T-helper 1 cell treated with Interleukin-12 subunit alpha and Interleukin-12 subunit beta and Interleukin-4 antibody, amounts not matched to agents 30 ng/mL and 1 ng/mL, for 36 hours (primary cell): ENCODE measurements around the gene ARHGAP22. TPM values are rescaled to one million over a fixed set of nuclear protein-coding genes. Genes with fewer than 3 reads are reported as not detected.

Experiments used
- intact Hi-C: fragments of 100-400 bp; cut with micrococcal nuclease; formaldehyde crosslinking; loops from one replicate; pipeline ENCODE4 v1.15.1; 2024
- total RNA-seq: library from RNA; stranded (reverse); gene quantifications from 2 replicates; pipeline ENCODE4 v1.2.3, GENCODE V29; 2022

Gene ARHGAP22
- total RNA-seq, 1 donor from 2014 or later: not detected

DNA sequence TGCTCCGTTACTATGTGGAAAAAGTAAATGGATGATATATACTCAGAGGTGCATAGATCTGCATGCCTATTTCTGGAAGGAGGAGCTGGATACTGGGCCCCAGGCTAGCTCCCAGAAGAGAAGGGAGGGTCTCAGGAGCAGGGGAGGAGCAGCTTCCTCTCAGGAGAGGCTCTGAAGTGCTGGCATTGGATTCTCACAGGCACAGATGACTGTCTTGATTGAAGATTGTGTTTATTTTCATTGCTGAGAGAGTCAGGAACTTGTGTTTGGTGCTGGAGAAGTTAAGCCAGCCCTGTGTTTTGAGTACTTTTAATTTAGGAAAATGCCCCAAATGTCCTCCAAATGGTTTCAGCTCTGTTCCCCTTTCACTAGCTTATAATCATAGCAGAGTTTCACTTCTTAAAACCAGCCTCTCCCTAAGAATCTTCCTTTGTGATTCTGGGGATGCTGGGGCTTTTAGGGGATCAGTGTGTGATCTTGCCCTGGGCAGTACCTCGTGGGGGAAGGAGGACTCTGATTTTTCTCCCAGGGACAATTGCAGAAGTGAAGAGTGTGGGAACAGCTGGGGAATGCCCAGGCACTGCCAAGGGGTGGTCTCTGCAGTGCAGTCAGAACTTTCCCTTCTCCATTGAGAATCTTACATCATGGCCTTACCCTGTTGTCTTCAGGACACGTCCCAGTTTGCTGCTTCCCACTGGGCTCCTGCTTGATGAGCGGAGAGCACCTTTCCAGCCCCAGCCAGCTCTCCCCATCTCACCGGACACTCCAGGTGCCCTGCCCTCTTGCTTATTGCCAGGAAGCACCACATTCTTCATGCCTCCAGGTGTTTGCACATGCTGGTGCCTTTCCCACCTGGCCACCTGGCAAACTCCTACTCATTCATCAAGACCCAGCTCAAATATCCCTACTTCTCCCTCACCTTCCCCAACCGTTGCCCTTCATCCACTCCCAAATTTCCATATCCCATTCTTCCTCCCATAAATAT, 102.8 kb downstream of the ARHGAP22 start:
- intact Hi-C loops: no loop called here

DNA sequence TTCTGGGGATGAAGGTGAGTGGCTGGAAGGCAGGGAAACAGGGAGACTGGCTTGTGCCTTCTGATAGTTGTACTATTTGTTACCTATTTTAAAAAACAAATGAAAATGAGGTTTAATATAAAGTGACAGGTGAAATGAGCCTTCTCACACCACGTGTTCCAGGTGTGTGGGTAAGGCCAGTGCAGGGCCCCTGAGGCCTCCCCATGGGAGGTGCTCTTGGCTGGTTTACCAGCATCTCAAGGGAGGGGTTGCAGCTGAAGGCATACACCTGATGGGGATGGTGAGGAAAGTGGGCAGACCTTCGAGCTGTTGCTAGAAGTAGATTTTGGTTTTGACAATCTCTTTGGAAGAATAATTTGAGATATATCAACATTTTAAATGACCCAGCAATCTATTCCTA, 103.6 kb downstream of the ARHGAP22 start:
- intact Hi-C loops: no loop called here

DNA sequence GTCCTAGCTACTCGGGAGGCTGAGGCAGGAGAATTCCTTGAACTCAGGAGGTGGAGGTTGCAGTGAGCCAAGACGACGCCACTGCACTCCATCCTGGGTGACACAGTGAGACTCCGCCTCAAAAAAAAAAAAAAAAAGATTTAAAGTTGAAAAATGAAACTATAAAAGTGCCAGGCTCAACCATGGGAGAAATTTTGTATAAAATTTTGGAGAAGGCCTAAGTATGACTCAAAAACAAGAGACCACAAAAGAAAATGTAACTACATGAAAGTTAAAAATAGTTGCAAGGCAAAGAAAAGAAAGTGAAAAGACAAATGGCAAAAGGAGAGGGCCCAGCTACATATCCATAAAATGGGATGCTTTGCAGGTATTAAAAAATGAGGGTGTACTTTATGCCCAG, 104.1 kb downstream of the ARHGAP22 start:
- intact Hi-C loops: no loop called here

DNA sequence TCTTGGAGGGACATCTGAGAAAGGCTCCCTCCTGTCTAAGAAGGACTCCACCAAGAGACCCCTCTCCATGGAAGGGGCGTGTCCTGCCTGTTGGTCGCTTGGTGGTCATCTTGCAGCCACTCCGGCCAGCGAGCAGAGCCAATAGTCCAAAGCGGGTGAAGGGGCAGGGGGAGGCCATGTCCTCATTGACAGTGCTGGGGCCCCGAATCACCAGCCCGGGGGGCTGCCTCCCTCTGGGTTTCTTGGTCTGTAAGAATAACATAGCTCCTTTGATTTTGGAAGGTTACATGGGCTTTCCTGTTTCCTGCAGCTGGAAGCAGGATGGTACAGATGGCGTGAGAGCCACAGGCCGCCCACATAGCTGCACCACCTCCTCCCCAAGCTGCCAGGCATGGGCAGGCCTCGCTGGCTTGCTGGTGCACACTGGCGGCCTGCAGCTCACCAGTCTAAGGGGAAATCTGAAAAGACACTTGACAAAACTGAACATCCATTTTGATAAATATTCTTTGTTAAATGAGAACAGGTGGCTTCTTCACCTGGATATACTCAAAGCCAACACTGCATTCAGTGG, 105.8 kb downstream of the ARHGAP22 start:
- intact Hi-C loops: no loop called here

DNA sequence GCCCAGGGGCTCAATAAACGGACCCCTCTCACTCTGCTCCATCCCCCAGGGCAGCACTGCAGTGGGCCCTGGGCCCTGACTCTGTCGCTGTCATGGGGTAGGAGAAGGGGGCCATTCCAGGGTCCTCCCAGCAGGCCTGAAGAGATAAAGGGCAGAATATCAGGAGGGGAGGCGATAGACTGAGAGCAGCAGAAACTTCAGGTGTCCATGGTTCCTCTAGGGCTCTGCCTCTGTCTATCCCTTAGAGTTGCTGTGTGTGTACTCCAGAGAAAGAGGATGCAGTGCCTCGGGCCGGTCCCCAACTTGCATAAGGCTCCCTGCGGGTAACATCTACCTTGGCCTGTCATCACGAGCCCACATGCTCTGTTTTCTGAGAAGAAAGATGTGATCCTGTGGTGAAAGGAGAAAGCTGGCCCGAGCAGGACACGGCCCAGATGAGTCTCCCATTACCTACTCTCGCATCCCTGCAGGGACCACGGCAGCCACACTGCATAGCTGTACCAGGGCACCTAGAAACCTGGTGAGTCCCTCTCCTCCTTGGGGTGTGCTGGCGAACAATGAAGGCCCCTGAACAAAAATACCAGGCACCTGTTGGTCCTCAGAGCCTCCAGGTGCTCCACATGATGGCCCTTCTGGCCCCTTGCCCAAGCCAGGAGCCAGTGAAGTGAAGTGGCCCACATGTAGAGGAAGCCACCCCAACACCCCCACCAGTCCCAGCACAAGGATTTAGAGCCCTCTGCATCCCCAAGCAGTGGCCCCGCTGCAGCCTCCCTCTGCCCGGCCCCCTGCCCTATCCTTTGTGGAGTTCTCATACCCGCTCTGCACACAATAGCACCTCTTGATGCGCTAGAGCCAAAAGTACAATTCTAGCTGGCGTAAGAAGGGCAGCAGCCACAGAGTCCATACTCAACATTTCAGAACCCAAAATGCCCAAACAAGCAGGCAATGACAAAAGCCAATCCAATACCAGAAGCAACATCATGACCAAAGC, 106.8 kb downstream of the ARHGAP22 start:
- intact Hi-C loops: no loop called here

DNA sequence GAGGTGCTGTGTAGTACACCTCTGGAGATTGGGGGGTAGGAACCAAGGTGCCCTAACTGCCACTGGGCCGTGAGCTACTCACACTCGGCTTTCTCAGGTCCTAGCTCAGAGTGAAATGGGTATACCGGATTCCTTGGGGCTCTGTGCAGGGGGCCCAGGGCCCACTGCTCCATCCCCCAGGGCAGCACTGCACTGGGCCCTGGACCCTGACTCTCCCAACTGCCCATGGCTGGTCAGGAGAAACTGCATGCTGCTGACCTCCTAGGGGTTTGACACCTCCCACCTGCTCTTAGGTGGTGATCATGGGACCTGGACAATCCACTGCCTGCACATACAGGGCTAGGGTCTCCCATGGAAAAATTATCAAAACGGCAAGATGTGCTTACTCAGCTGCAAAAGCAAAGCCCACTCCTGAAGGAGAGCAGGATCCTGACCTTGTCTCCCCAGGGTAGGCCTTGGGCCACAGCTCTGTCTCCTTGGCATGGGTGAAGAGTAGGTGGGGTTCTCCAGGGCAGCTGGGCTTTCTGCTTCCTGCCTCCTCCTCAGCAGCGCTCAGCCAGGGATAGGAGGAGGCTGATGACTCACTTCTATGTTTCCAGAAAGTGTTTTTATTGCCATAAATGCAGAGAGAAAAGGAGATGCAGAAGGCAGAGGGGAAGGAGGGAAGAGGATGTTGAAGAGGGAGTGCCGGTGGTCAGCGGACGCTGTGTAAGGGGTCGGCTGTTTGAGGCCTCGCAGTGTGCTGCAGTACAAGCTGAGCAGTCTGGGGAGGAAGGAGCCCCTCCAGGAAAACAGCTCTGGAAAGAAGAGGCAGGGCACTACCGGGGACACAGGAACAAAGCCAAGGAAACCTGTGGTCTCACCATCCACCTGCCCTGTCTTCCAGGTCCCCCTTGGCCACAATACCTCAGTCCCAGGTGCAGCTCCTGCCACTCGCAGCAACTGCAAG, 107.8 kb downstream of the ARHGAP22 start:
- intact Hi-C loops: no loop called here

DNA sequence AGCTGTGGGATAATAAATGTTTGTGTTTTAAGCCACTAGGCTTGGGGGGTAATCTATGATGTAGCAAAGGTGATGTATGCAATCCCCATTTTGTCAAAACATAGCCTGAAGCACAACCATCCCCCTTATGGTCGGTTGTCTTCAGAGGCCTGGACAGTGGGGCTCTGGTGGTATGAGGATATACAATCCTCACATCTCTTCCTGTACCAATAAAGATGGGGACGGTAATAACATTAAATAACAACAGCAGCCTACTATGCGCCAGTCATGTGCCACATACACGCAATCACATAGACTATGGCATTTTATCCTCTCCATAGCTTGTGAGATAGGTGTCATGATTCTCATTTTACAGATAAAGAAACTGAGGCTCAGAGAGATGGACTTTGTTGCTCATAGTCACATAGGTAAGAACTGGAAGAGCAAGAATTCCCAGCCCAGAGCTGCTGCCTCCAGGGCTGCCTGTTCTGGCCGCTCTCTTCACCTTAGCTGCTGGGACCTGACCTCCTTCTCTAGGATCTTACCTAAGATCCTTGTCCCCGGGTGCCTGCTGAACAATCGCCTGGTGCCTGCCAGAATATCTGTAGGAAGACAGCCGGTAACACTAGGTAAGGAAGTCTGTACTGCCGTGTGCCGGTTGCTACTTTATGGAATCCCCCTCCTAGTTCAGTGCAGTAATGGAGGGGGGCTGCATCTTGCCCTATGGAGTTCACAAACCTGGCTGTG, 108.6 kb downstream of the ARHGAP22 start:
- intact Hi-C loops: no loop called here

DNA sequence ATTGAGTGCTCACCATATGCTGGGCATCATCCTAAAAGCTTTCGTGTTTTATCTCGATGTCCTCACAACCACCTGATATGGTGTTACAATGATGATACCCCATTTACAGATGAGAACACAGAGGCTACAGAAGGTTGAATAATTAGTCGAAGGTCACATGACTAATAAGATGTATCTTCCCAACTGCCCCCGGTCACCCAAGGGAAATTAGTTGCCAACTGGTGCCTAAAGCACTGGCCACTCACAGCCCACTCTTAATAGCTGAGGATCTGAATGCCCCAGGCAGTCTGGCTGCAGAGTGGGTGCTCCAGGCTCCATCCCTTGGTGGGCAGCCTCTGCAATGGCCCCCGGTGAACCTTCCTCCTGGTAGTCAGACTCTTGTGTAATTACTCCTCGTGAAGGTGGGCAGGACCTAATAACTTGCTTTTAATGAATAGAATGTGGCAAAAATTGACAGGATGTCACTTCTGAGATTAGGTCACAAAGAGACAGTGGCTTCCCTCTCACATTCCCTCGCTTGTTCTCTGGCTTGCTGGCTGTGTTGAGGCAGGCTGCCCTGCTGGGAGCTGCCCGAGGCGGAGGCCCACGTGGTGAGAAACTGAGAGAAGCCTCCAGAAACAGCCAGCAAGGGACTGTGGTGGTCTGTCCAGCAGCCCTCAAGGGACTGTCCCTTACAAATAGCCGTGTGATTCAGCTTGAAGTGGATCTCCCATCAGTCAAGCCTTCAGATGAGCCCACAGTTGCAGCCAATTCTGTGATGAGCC, 109.4 kb downstream of the ARHGAP22 start:
- intact Hi-C loops: no loop called here

DNA sequence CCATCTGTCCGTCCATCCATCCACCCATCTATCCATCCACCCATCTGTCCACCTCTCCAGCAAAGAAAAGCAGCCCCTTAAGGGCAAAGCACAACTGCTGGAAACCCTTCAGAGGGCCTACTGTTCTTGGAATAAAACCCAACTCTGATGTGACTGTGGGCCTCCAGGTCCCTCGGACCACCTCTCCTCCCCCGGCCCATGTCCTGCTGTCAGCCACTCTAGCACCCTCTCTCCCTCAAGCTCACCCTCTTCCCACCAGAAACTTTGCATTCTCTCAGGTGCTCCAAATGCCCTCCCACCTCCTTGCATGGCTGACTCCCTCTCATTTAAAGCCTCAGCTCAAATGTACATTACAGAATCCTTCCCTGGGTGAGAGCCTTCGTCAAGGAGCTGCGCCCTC, 110.3 kb downstream of the ARHGAP22 start:
- intact Hi-C loops: no loop called here

DNA sequence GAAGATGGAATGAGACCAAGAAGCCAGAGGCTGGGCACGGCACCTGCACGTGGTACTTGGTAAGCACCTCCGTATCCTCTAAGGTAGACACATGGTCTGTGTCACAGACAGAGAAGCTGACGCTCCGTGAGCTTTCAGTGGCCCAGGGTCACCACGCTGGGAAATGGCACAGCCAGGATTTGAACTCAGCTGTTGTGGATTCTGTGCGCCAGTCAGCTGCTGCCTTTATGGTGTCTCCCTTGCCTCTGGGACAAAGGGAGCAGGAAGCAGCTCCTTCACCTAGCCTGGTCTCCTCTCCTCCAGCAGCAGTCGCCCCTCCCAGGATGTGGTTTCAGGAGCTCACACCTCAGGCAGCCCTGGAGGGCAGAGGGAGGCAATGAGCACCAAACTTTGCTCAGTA, 110.8 kb downstream of the ARHGAP22 start:
- intact Hi-C loops: no loop called here

DNA sequence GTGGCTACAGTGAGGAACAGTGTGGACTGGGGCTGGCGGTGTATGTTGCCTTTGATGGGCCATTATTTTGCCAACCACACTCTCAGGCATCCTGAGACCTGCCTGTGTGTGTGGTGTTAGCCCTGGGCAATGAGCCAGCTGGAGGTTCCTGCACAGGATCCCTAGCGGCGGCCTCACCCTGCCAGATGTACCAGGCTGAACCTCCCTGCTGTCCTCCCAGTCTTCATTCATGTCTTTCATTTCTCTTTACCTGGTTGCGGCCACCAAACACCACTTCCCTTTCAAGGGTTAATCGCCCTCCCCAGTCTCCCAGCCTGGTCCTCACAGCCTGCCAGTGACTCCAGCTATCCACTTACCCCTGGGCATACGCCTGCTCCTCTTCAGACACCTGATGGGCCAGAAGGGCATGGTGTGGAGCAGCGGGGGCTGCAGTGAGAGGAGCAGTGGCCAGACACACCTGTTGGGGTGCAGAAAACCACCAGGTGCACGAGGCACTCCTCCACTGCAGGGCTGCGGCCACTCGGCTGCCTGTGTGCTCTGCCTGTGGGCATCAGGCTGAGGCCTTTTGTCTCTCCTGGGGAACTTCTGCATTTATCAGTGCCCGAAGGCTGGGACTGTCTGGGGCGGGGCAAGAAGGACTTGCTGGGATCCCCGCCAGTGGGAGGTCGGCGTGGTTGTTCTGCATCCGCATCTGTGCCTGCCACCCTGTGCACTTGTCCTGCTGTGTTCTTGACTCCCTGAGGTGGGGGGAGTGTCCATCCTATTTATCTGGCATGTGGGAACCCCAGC, 111.6 kb downstream of the ARHGAP22 start:
- intact Hi-C loops: no loop called here

DNA sequence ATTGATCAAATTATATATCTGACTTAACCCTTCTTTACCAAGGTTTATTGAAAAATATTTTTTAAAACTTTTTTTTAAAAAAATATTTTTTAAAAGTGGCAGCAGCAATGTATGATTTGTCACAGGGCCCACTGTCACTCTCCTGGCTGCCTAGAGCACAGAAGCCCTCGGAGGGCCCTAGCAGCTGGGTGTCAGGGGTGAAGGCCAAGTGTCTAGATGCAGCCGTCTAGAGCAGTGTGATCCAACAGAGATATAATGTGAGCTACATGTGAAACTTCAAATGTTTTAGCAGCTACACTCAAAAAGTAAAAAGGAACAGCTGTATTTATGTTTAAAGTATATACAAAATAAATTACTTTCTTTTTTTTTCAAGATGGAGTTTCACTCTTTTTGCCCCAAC, 112.7 kb downstream of the ARHGAP22 start:
- intact Hi-C loops: no loop called here

DNA sequence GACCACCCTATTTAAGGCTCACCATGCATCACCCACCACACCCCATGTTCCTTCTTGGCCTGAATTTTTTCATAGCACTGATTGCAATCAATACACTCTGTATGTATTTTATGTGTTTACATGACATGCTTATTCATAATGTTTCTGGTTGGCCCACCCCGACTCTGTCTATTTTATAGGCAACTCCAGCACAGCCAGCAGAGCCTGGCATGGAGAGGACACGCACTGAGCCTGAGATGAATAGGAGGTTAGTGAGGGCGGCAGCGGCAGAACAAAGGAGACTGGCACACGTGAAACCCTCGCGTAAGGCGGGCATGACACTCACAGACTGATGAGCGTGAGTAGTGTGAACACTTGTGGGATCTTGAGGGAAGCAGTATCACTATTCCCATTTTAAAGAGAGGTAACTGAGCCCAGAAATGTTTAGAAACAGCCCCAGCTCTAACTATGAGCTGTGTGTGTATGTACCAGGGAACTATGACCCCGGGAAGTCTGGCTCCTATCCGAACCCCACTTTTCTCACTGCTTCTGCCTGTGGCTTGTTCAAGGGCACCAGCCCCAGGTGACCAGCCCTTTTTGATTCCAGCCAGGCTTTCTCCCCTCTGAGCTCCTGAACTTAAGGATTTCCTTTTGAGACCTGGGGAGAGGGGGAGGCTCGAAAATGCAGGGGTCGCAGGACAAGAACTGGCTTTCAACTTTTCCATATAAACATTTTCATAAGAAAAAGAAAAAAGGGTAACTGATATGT, 113.3 kb downstream of the ARHGAP22 start:
- intact Hi-C loops: no loop called here

DNA sequence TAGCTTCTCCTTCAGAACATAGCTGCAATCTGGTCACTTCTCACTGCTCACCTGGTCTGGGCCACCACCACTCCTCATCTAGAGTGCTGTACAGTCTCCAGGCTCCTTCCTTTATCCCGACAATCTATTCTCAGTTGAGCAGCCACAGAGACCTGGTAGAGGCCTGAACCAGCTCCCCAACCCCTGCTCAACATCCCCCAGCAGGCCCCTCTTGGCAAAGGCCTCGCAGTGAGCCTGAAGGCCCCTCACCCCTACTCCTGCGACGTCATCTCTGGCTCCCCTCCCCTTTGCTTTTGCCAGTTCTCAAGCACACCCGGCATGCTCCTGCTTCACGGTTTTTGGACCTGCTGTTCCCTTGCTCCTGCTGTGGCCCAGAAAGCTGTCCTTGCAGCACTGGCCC, 113.9 kb downstream of the ARHGAP22 start:
- intact Hi-C loops: no loop called here

DNA sequence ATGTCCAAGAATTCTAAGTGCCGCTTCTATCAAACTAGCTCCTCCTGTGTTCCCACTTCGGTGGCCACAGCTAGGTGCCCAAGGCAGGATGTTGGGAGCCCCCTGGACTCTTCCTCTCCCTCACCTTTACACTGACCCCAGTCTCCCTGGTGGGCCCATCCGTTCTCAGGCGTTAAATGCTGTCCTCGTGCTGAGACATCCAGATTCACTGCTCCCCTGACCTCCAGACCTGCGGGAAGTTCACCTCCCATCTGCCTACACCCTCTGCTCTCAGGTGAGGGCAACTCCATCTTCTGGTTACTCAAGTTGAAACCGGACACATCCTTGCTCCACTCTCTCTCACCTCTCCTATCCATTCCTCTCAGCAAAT, 114.3 kb downstream of the ARHGAP22 start:
- intact Hi-C loops: no loop called here

DNA sequence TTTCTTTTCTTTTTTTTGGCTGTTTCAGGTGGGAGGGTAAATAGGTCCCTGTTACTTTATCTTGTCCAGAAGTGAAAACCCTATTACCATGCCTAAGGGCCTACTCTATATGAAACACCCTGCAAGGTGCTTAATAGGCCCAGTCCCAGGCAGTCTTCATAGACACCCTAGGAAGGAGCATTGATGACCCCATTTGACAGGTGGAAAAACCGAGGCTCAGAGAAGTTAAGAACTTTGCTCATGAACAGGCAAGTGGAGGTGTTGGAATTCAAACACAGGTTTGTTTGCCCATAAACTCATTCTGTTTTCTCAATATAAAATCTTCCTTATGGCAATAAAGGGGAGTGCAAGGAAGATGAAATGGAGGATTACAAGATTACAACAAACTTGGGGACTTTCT, 115.8 kb downstream of the ARHGAP22 start:
- intact Hi-C loops: no loop called here

DNA sequence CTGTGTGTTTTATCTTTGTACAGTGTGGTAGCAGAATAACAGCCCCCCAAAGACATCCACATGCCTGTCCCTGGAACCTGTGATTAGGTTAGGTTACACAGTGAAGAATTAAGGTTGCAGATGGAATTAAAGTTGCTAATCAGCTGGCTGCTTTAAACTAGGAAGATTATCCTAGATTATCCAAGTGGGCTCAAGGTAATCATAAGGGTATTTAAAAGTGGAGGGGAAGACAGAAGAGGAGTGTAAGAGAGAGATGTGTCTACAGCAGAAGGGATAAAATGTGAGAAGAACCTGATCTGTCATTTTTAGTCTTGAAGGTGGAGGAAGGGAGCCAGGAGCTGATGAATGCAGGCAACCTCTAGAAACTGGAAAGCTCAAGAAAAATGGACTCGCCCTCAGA, 117.6 kb downstream of the ARHGAP22 start:
- intact Hi-C loops: no loop called here

DNA sequence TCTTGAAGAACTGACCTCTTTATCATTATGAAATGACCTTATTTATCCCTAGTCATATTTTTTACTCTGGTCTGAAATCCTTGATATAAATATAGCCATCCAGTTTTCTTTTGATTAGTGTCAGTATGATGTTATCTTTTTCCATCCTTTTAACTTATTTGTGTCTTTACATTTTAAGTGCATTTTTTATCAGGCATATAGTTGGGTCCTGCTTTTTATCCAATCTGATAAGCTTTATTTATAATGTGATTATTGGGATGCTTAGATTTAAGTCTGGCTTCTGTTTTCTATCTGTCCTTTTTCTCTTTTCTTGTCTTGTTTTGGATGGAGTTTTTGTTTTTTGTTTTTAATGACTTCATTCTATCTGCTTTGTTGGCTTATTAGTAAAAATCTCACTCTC, 119.2 kb downstream of the ARHGAP22 start:
- intact Hi-C loops: no loop called here
